HG02938 (cell line): ENCODE measurements around the gene ZNF436.

Source experiments
- ATAC-seq: cut with Tn5 transposase; IDR thresholded peaks from one replicate; pipeline ENCODE4 v1.9.1; 2021; ENCODE audit warnings: mild to moderate bottlenecking, moderate library complexity; ENCODE audit not compliant: unreplicated experiment

ZNF436 gene

DNA sequence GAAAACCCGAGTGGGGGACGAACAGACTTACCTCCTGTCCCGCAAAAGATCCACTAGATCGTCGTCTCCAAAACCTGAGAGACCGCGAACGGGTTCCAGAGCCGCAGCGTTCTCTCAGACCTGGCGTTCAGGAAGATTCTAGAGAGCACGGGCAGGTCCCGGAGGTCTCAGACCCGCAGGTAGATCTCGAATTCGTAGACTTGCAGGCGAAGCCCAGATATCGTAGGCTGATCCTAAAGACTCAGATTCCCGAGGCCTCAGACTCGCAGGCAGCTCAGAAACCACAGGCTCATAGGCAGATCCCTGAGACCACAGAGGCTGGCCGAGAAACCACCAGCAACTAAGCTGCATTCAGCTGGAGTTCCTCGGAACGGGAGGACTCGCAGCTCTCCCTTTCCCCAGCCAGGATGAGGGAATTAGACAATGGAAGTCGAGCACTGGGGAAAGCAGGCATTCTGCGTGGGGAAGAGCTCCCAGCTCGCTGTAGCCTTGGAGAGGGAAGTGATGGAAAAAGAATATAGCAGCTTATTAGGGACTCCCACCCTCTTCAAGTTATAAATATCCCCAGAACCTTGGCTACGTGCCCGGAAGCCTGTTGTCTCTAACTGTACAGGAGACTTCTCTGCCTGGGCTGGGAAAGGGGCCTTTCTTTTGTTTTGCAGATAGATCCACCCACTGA, at the start of gene ZNF436:
TSS of gene ZNF436 (minus strand) at position 502 of the 679 bp plus-strand sequence. CDS start 1,831 bp downstream, outside the sequence.
- ATAC-seq = no peak

DNA sequence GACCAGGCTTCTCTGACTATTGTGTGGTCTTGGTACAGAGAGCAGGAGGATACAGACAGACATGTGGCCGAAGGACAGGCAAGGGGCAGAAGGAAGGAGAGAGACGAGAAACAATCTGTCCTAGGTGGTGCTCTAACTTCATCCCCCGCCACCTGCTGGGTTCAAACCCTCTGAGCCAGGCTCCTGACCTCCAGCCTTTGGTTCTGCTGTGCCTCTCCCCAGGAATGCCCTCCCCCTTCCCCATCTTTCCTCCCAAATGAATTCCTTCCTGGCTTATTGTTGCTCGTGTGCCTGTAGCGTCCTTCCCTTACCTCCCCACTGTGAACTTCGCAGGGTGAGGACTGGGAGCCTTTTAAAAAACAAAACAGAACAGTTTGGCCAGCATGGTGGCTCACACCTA, 49.5 kb upstream of the ZNF436 start:
- no peak for ATAC-seq

DNA sequence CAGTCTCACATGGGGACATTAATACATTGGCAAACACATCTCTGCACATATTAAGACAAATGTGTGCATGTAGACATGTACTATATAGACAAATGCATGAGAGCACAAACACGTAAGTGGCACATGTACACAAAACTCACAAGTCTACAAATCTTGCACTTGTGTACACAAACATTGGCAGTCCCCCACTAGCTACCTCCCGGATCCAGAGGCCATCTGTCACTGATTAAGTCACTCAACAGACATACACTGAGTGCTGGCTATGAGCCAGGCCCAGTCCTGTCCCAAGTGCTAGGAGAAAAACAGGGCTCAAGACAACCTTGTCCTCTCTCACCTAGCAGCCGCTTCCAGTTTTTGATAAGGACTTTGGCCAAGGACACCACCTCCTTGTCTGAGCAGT, 47.9 kb upstream of the ZNF436 start:
- no peak for ATAC-seq

DNA sequence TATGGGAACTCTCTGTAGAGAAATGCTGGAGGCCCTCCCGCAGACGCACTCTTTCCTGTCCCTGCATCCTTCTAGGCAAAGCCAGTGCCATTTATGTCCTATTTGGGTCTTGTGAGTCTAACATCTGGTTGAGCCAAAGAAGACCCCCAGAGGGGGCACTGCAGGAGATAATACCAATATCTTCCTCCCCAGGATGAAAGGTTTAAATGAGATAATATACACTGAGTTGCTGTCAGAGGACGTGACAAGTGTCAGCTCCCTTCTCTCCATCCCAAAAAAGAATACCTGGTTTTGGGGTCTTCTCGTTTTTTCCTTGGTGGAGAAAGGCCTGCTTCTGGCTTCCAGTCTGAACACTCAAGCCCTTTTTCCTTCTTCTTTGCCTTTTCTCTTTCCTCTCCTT, 47.3 kb upstream of the ZNF436 start:
- no peak for ATAC-seq

DNA sequence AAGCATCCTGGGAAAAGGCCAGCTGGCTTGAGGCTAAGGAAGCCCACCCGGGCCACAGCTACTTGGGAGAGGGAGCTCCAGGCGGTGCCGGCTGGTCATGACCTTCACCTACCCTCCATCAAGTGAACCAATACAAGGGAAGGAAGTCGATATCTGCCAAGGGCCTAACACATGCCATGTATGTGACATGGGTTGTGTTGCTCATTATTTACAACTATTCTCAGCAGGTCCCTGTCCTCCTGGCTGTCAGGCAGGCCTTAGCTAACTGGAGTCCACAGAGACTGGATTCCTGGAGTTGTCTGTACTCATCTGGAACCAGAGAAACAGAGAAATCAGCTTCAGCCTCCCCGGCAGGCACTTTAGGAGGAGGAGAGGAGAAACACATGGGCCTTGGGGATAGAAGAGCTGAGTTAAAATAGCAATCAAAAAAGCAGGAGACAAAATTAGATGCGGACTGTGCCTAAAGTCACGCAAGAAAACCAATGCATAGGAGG, 39.2 kb upstream of the ZNF436 start:
- no peak for ATAC-seq

DNA sequence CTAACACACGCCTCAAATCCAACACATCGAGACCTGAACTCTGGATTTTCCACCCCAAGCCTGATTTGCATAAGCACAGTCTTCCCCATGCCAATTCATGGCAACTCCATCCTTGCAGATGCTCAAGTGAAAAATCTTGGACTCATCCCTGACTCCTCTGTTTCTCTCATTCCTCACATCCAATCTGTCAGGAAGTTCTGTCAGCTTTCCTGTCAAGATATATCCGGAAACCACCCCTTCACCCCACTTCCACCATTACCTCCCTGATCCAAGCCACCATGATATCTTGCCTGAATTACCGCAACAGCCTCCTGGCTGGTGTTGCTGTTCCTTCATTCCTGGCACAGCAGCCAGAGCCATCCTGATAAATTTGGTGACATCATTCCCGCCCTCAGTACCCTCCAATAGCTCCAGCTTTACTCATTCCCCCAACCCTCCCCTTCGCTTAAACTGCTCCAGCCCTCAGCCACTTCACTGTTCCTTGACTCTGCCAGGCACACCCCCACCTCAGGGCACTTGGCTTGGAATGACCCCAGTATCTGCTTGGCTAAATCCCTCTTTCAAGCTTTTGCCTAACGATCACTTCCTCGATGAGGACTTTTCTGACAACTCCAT, 37.5 kb upstream of the ZNF436 start:
- no peak for ATAC-seq

DNA sequence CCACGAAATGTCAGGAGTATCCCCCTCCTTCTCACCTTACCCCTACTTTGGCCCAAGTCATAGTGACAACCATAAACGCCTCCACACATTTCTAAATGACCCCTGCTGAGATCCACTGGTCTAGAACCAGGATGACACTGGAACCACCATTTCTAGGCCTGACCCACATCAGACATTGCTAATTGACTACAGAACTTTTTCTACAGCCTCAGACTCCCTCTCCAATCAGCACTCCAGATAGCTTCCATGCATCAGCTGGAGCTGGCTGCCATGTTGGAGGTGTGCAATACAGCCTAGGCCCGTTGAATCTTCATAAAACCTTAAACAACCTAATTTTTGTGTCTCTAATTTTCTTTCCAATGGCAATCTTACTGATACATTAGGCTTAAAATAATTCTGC, 36.3 kb upstream of the ZNF436 start:
- ATAC-seq = no peak

DNA sequence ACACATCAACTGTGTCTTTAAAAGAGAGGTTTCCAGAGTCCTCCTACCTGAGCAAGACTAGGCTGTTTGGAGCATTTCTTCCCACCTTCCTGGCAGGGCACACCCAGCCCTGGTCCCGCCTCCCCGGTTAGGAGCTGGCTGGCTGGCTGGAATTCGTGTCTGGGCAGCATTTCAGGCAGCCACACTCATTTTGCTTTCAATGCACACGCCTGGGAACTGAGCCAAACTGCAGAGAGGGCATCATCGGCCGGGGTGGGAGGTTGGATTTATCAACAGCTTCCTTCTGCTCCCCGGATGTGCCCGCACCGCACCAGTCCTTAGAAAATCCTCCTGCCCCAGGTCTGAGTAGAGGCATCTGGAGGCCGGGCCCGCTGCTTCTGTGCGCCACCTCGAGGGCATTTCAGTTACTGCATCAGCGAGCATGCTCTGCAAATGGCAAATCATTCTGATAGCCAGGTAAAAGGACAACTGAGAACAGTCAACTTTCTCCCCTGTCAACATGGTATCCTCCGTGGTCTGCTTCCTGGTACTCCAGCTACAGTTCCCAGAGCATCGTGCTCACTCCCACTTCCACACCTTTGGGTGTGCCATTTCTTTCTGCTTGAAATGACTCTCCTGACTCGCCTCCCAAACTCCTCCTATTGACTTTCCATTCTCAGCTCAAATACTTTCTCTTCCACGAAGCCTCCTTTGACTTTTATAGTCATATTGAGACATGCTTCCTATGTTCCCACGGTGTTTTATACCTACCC, 34.3 kb upstream of the ZNF436 start:
- ATAC-seq = no peak

DNA sequence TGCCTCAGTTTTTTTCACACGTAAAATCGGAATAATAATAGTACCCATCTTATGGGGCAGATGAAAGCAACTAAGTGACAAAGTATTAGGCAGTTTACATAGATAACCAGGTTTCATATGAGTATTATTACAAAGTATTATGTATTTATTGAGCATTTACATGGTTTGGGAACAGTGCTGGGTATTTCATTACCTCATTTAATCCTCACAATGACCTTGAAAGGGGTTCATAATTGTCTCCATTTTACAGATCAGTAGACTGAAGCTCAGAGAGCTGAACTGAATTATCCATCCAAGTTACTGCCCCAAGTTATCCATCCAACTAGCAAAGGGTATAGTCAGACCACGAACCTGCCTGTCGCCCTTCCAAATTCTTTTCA, 33.7 kb upstream of the ZNF436 start:
- ATAC-seq = no peak

DNA sequence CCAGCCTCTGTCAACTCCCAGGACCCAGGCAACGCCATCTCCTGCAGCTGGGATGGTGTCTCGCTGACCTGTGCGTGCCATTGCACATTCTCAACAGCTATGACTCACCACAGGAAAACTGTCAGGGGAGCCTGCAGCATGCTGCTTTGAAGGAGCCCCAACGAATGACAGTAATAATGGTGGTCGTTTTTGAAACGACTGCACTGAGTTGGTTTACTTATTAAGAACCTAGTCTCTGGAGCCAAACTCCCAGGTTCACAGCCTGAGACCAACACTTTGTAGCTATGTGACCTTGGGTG, 33.4 kb upstream of the ZNF436 start:
- no peak for ATAC-seq

DNA sequence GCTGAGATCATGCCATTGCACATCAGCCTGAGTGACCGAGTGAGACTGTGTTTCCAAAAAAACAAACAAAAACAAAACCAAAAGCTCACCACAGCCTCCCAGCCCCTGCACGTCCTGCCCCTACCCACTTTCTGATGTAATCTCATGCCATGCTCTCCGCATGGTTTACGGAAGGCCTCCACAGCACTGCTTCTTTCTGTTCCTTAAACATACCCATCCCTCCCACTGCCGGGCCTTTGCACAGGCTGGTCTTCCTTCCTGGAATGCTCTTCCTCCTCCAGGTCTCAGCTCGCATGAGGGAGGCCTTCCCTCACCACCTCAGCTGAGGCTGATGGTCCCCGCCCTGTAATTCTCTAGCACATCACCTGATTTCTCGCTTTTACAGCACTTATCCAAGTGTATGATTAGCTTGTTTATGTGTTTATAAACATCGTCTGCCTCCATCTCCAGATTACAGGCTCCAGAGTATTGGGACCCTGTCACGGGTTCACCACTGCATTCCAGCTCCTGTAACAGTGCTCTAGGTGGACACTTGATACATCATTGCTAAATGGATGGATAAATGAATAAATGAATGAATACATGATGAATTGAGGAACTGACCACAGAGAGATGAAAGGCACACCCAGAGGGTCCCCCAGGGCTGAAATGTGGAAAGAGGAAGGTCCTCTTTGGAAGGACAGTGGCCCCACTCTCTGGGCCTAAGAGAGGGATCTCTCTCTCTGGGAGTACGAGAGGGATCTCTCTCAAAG, 32.8 kb upstream of the ZNF436 start:
- ATAC-seq = no peak

DNA sequence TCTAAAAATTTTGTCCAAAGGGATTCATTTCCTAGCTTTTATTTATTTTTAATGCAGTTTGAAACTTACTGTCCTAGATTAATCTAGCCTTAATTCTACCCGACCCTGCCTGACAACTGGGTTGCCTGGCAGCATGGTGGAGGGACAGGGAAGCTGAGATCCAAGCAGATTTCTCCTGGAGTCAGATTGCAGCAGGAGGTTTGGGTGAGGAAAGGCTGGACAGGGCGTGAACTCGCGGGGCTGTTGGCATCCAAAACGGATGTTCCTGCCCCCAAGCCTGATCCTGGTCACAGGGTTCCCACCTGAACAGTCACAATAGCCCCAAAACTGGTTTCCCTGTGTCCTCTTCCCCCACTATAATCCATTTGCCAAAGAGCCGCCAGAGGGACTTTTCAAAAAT, 31.7 kb upstream of the ZNF436 start:
- ATAC-seq = no peak

DNA sequence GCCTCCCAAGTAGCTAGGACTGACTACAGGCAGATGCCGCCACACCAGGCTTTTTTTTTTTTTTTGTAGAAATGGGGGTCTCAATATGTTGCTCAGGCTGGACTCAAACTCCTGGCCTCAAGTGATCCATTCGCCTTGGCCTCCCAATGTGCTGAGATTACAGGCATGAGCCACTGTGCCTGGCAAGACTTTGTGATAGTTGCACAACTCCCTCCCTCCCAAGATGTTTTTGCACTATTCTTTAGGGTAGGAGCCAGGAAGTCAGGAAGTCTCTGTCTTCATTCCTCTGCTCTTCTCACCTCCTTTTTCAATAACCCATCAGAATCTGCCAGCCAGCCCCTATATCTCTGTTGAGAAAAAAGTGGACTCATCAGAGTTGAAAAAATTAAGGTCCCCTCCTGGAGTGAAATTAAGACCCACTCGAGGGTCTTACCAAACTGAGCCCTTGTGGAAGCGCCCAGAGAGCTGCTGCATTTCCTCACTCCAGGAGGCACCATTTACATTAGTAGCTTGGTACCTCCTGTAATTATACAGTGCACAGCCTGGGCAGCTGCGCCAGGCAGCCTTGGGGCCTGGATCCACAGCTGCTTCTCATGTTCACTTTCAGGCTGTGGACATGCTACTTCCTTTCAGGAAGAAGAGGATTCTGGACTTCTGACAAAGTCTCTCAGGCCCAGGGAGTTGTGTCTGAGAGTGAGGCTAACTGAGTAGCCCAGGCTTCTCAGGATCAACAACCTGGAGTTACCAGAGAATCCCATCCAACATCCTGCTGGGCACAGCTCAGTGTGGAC, 30.9 kb upstream of the ZNF436 start:
- no peak for ATAC-seq

DNA sequence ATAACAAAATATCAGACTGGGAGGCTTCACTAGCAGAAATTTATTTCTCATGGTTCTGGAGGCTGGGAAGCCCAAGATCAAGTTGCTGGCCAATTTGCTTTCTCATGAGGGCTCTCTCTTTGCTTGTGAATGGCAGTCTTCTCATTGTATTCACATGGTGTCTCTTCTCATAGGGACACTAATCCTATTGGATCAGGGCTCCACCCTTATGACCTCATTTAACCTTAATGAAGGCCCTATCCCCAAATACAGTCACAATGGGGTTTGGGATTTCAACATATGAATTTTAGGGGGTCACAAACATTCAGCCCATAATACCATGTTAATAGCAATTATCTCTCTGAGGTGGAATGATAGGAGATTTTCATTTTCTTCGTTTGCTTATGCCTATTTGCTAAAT, 29.6 kb upstream of the ZNF436 start:
- no peak for ATAC-seq

DNA sequence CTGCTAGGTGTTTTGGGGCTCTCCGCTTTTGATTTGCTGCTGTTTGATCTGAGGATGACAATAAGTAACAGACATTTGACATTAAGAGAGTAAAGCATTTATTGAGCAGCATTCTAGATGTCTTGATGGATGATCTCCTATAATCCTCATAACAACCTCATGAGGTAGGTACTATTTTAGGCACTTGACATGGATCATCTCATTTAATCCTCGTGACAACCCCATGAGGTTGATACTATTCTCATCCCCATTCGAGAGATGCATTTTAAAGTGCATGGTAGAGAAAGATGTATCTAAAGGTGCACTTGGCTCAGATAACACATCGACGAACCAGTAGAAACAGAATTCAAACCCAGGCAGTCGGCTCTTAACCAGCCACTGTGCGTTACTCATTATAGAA, 28.3 kb upstream of the ZNF436 start:
- no peak for ATAC-seq

DNA sequence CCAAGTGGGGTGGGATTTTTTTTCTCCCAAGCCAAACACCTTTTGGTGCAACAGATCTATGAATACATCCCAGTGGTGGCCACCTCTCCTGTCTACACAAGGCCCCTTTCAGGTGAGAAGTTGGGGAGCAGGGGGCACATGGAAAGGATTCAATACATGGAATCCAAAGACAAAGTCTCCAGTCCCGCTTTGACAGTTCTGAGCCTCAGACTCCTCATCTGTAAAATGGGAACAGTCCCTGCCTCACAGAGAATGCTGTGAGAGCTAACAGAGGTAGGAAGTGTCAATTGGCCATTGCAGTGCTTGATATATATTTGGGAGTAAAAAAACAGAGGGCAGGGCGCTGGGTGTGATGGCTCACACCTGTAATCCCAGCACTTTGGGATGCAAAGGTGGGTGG, 26.7 kb upstream of the ZNF436 start:
- ATAC-seq = no peak

DNA sequence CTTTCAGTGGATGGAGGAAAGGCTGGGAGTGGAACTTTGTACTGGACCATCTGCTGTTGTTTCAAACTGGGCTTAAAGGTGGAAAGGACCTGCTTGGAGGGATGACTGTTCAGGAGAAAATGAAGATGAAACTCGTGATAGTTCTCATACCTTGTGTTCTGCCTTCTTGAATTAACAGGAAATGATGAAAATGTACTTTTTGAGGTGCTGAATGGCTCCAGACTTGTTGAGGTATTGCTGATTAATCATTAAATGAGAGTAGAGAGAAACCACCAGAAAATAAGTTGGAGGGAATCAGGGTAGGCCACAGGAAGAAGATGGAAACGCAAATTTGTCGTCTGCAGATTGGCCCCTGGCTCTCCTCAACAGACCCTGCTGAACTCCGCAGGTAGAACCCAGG, 26.2 kb upstream of the ZNF436 start:
- ATAC-seq = no peak

DNA sequence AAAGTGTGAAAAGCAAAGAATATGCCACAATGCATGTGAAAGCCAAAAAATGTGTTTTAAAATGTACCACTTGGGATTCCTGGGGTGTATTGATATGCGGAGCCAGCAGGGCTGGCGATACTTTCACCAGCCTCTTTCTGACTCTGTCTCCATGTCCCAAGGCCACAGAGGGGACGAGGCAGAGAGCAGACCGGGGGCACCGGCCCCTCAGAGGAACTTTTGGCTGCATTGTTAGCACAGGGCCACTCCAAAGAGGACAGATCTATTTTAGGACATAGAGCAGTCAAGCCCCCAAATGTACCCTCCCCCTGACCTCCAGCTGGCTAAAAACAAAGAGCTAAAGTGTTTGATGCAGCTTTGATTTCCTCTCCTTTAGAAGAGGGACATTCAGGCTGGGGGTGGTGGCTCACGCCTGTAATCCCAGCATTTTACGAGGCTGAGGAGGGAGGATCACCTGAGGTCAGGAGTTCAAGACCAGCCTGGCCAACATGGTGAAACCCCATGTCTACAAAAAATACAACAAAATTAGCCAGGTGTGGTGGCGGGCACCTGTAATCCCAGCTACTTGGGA, 25.6 kb upstream of the ZNF436 start:
- ATAC-seq = no peak

DNA sequence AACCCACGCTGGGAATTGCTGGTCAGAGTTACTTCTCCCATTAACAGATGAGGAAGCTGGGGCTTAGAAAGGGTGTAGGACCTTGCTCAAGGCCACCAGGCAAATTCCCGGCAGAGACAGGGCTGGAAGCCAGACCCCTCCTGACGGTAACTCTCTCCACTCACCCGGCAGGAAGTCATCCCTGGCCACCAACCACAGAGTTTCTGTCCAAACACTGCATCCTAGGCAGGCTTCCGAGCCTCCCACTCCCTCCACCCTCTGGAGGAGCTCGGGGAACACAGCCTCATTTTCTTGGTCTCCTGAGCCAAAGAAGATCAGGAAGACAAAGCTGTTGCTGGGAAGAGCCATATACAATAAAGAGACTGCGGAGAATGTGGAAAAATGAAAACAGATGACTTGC, 25.0 kb upstream of the ZNF436 start:
- ATAC-seq = no peak

DNA sequence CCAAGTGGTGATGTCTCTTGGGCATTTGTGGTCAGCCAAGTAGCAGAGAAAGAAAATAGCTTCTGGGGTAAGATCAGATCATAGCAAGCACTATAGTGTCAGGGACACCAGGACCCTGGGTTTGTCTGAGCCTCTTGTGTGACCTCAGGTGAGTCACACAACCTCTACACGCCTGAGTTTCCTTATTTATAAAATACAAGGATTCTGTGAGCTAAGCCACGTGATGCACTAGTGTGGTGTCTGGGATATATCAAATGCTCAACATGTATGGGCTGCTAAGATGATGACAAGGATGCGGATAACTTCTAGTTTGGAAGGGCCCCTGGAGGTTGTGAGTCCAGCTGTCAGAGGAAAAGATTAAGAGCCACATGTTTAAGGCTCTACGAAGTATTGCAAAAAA, 24.5 kb upstream of the ZNF436 start:
- ATAC-seq = no peak
